BLaER1 treated with 17β-estradiol and CSF1 and Interleukin-3, amounts not matched to agents 10 nM and 100 nM (cell line): ENCODE data around the gene CTBP2.

Source experiments
- H3K27ac ChIP-seq, 11 experiments: shearing (Covaris generic); formaldehyde crosslinking; 2 replicates each; pipeline ENCODE4 v1.8.1; 2022
- H3K27me3 ChIP-seq, 11 experiments: shearing (Covaris generic); formaldehyde crosslinking; 2 replicates each; pipeline ENCODE4 v1.8.1; 2022
- H3K36me3 ChIP-seq, 11 experiments: shearing (Covaris generic); formaldehyde crosslinking; 2 replicates each; pipeline ENCODE4 v1.8.1; 2022
- H3K4me1 ChIP-seq, 10 experiments: shearing (Covaris generic); formaldehyde crosslinking; 2 replicates each; pipeline ENCODE4 v1.8.1; 2022
- H3K4me2 ChIP-seq, 11 experiments: shearing (Covaris generic); formaldehyde crosslinking; 2 replicates each; pipeline ENCODE4 v1.8.1; 2022
- H3K4me3 ChIP-seq, 10 experiments: shearing (Covaris generic); formaldehyde crosslinking; 2 replicates each; pipeline ENCODE4 v1.8.1; 2022
- H3K9ac ChIP-seq, 11 experiments: shearing (Covaris generic); formaldehyde crosslinking; 2 replicates each; pipeline ENCODE4 v1.8.1; 2022
- H3K9me3 ChIP-seq, 11 experiments: shearing (Covaris generic); formaldehyde crosslinking; replicated peaks in 1 of 11; 2 replicates each; pipeline ENCODE4 v1.8.1; 2022
- H4K20me1 ChIP-seq, 11 experiments: shearing (Covaris generic); formaldehyde crosslinking; 2 replicates each; pipeline ENCODE4 v1.8.1; 2022
- Cebpa-rat ChIP-seq, 11 experiments: shearing (Covaris generic); IDR thresholded peaks; 2 replicates each; pipeline ENCODE4 v1.8.1; 2022

Gene CTBP2

GRCh38 chr10:125054669-125055268 lies 105.6 kb downstream of the CTBP2 start:
- Histone ChIP-seq H3K27ac (no peak overlapping the region), H3K9ac (0 out of 22 replicates have a peak overlapping the region, but pooled peaks of 1 of the 11 experiments have one; percentile 1), H3K36me3 (peaks cover 16 to 87% (median 75%) of the 10 kb centered on the region in 11 experiments; a peak in 21 of 22 replicates), H3K4me2 (peak overlapping the region in 10 of 11 experiments; percentile 41 to 98 (median 92); a peak in 14 of 22 replicates), H4K20me1 (peaks cover 95 to 100% (median 100%) of the 10 kb centered on the region in 11 experiments), H3K9me3 (peaks cover 0 to 20% (median 17%) of the 10 kb centered on the region in 11 experiments; a peak in 15 of 22 replicates), H3K27me3 (no peaks in the 10 kb centered on the region), H3K4me3 (no peak overlapping the region), H3K4me1 (peaks cover 53 to 100% (median 99%) of the 10 kb centered on the region in 10 experiments)
- TF ChIP-seq Cebpa-rat (IDR thresholded peaks at IDR 0.05), result no peak

GRCh38 chr10:125054216-125054615 lies 106.1 kb downstream of the CTBP2 start:
- Histone ChIP-seq H3K27me3 (no peaks in the 10 kb centered on the region), H3K4me2 (peak overlapping the region in 10 of 11 experiments; percentile 6 to 90 (median 36); a peak in 13 of 22 replicates), H3K9me3 (peaks cover 0 to 20% (median 17%) of the 10 kb centered on the region in 11 experiments; a peak in 15 of 22 replicates), H3K4me1 (peaks cover 54 to 100% (median 99%) of the 10 kb centered on the region in 10 experiments), H3K9ac (no peak overlapping the region), H3K4me3 (no peak overlapping the region), H3K36me3 (peaks cover 15 to 89% (median 73%) of the 10 kb centered on the region in 11 experiments; a peak in 21 of 22 replicates), H3K27ac (0 out of 22 replicates have a peak overlapping the region, but pooled peaks of 1 of the 11 experiments have one; percentile 30), H4K20me1 (peaks cover 95 to 100% (median 100%) of the 10 kb centered on the region in 11 experiments)
- no peak for TF ChIP-seq Cebpa-rat (IDR thresholded peaks at IDR 0.05)

GRCh38 chr10:125052146-125052545 lies 108.2 kb downstream of the CTBP2 start:
- Histone ChIP-seq H4K20me1 (peaks cover 92 to 100% (median 100%) of the 10 kb centered on the region in 11 experiments), H3K4me1 (peaks cover 54 to 99% (median 97%) of the 10 kb centered on the region in 10 experiments), H3K27ac (0 out of 22 replicates have a peak overlapping the region, but pooled peaks of 1 of the 11 experiments have one; percentile 25), H3K4me2 (peak overlapping the region in 8 of 11 experiments; percentile 0 to 68 (median 56); a peak in 16 of 22 replicates), H3K4me3 (no peak overlapping the region), H3K9ac (peak overlapping the region in 1 of 11 experiments; percentile 44; a peak in 2 of 22 replicates), H3K27me3 (no peaks in the 10 kb centered on the region), H3K9me3 (peaks cover 0 to 20% (median 17%) of the 10 kb centered on the region in 11 experiments; a peak in 15 of 22 replicates), H3K36me3 (peaks cover 15 to 80% (median 65%) of the 10 kb centered on the region in 11 experiments; a peak in 21 of 22 replicates)
- no peak for TF ChIP-seq Cebpa-rat (IDR thresholded peaks at IDR 0.05)

GRCh38 chr10:125050383-125050782 lies 110.0 kb downstream of the CTBP2 start:
- H3K9me3 ChIP-seq, result peaks cover 0 to 16% (median 14%) of the 10 kb centered on the region in 11 experiments; a peak in 15 of 22 replicates
- no peaks in the 10 kb centered on the region for H3K27me3 ChIP-seq
- H3K9ac ChIP-seq, result no peak overlapping the region
- H3K27ac ChIP-seq, result no peak overlapping the region
- H3K4me2 ChIP-seq, result peak overlapping the region in 3 of 11 experiments; percentile 6 to 63 (median 51); a peak in 2 of 22 replicates
- H3K4me1 ChIP-seq, result peaks cover 54 to 100% (median 97%) of the 10 kb centered on the region in 10 experiments
- no peak overlapping the region for H3K4me3 ChIP-seq
- H3K36me3 ChIP-seq, result peaks cover 15 to 63% (median 49%) of the 10 kb centered on the region in 11 experiments; a peak in 21 of 22 replicates
- TF ChIP-seq Cebpa-rat (IDR thresholded peaks at IDR 0.05), result no peak
- peaks cover 85 to 100% (median 98%) of the 10 kb centered on the region in 11 experiments for H4K20me1 ChIP-seq

GRCh38 chr10:125049216-125049881 lies 111.0 kb downstream of the CTBP2 start:
- peaks cover 0 to 6% (median 3%) of the 10 kb centered on the region in 11 experiments; a peak in 11 of 22 replicates for H3K9me3 ChIP-seq
- peaks cover 85 to 100% (median 98%) of the 10 kb centered on the region in 11 experiments for H4K20me1 ChIP-seq
- peak overlapping the region; percentile 6 to 66 (median 47); a peak in 19 of 22 replicates for H3K4me2 ChIP-seq
- peaks cover 15 to 56% (median 38%) of the 10 kb centered on the region in 11 experiments; a peak in 21 of 22 replicates for H3K36me3 ChIP-seq
- H3K27ac ChIP-seq, result peak overlapping the region in 3 of 11 experiments; percentile 4 to 29 (median 24); a peak in 4 of 22 replicates
- no peak overlapping the region for H3K4me3 ChIP-seq
- peaks cover 56 to 100% (median 97%) of the 10 kb centered on the region in 10 experiments for H3K4me1 ChIP-seq
- peak overlapping the region in 5 of 11 experiments; percentile 5 to 23 (median 15); a peak in 3 of 22 replicates for H3K9ac ChIP-seq
- H3K27me3 ChIP-seq, result no peaks in the 10 kb centered on the region
- TF ChIP-seq Cebpa-rat (IDR thresholded peaks at IDR 0.05), result no peak

GRCh38 chr10:125048094-125048864 lies 112.1 kb downstream of the CTBP2 start:
- TF ChIP-seq Cebpa-rat (IDR thresholded peaks at IDR 0.05), result no peak
- H3K4me1 ChIP-seq, result peaks cover 60 to 98% (median 92%) of the 10 kb centered on the region in 10 experiments
- H3K4me3 ChIP-seq, result no peak overlapping the region
- no peaks in the 10 kb centered on the region for H3K9me3 ChIP-seq
- H3K27ac ChIP-seq, result peak overlapping the region in 7 of 11 experiments; percentile 5 to 43 (median 27); a peak in 4 of 22 replicates
- peaks cover 85 to 100% (median 98%) of the 10 kb centered on the region in 11 experiments for H4K20me1 ChIP-seq
- no peaks in the 10 kb centered on the region for H3K27me3 ChIP-seq
- peak overlapping the region in 5 of 11 experiments; percentile 8 to 55 (median 25); a peak in 7 of 22 replicates for H3K9ac ChIP-seq
- H3K4me2 ChIP-seq, result peak overlapping the region; percentile 34 to 66 (median 49)
- H3K36me3 ChIP-seq, result peaks cover 23 to 56% (median 40%) of the 10 kb centered on the region in 11 experiments; a peak in 21 of 22 replicates

GRCh38 chr10:125043841-125044658 lies 116.3 kb downstream of the CTBP2 start:
- TF ChIP-seq Cebpa-rat (IDR thresholded peaks at IDR 0.05), result no peak
- peak overlapping the region in 7 of 11 experiments; percentile 4 to 63 (median 51); a peak in 7 of 22 replicates for H3K27ac ChIP-seq
- H3K9ac ChIP-seq, result peak overlapping the region in 2 of 11 experiments; percentile 24 to 39; a peak in 2 of 22 replicates
- H4K20me1 ChIP-seq, result peaks cover 79 to 99% (median 97%) of the 10 kb centered on the region in 11 experiments
- H3K27me3 ChIP-seq, result no peaks in the 10 kb centered on the region
- peaks cover 48 to 68% (median 61%) of the 10 kb centered on the region in 10 experiments for H3K4me1 ChIP-seq
- H3K9me3 ChIP-seq, result no peaks in the 10 kb centered on the region
- no peak overlapping the region for H3K4me3 ChIP-seq
- H3K4me2 ChIP-seq, result peak overlapping the region in 10 of 11 experiments; percentile 70 to 88 (median 82); a peak in 17 of 22 replicates
- peaks cover 18 to 40% (median 29%) of the 10 kb centered on the region in 11 experiments; a peak in 21 of 22 replicates for H3K36me3 ChIP-seq
